Daoy (cell line): ENCODE measurements around the gene TRIM56. TPM values are rescaled to one million over a fixed set of nuclear protein-coding genes. Genes with fewer than 3 reads are reported as not detected.
"Not testable (repeated sequence)": the region's sequence is repeated elsewhere in the genome, so short reads cannot be mapped to it uniquely, and the experiment has no call there.

Experiments
- DNase-seq: peaks from one replicate; pipeline ENCODE4 v3.0.0-alpha.2; 2015; ENCODE audit warnings: low read depth
- total RNA-seq: library from RNA; depleted of rRNA; stranded (reverse); fragments of >200 nt; shearing (Covaris generic); gene quantifications from 2 replicates; pipeline ENCODE4 v1.2.3, GENCODE V29; 2014

TRIM56 gene
- total RNA-seq, 1 experiment from 2014 or later = 12.6 TPM

DNA sequence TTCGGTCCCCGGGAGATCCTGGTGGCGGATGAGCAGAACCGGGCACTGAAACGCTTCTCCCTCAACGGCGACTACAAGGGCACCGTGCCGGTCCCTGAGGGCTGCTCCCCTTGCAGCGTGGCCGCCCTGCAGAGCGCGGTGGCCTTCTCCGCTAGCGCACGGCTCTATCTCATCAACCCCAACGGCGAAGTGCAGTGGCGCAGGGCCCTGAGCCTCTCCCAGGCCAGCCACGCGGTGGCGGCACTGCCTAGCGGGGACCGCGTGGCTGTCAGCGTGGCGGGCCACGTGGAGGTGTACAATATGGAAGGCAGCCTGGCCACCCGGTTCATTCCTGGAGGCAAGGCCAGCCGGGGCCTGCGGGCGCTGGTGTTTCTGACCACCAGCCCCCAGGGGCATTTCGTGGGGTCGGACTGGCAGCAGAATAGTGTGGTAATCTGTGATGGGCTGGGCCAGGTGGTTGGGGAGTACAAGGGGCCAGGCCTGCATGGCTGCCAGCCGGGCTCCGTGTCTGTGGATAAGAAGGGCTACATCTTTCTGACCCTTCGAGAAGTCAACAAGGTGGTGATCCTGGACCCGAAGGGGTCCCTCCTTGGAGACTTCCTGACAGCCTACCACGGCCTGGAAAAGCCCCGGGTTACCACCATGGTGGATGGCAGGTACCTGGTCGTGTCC is 3.7 kb downstream of the TRIM56 start:
- DNase-seq = no peak

GRCh38 chr7:101089876-101090275 is 4.6 kb downstream of the TRIM56 start:
- no peak for DNase-seq

- not testable (repeated sequence) for DNase-seq
These were observed 7.1 kb downstream of the TRIM56 start for GRCh38 chr7:101092266-101092905.

- no peak for DNase-seq
These were observed 8.6 kb downstream of the TRIM56 start for GRCh38 chr7:101093906-101094305.

DNA sequence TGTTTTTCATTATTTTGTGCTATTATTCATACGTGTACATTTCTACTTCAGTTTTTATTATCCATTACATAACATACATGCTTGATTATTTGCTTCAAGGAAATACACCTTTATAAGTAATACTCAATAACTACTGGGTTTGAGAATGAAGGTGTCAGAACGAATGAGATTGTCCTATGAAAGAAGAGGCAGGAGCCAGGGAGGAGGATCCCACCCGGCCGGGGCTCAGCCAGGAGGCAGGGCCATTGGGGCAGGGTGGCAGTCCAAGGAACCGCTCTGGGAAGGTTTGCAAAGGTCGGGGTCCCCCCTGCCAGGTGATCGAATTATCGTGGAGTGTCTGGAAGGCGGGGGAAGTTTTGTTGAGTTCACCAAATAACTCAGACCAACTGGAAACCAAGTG is 9.1 kb downstream of the TRIM56 start:
- DNase-seq = no peak

DNA sequence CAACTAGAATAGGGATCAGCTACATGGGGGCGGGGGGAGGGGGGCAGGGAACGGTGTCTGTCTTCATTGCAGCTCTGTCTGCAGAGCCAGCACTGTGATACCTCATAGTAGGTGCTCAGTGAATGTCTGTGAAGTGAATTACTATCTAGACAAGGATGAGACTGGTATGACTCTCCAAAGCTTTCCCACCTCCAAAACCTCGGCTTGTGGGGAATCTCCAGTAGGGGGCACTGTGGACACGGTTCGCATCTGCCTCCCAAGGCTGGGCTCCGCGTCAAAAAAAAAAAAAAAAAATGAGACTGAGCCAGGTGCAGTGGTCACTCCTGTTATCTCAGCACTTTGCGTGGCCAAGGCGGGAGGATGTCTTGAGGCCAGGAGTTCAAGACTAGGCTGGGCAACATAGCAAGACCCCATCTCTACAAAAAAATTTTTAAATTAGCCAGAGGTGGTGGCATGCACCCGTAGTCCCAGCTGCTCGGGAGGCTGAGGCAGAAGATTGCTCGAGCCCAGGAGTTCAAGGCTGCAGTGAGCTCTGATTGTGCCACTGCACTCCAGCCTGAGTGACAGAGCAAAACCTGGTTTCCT is 9.6 kb downstream of the TRIM56 start:
- peak; percentile 82 for DNase-seq

DNA sequence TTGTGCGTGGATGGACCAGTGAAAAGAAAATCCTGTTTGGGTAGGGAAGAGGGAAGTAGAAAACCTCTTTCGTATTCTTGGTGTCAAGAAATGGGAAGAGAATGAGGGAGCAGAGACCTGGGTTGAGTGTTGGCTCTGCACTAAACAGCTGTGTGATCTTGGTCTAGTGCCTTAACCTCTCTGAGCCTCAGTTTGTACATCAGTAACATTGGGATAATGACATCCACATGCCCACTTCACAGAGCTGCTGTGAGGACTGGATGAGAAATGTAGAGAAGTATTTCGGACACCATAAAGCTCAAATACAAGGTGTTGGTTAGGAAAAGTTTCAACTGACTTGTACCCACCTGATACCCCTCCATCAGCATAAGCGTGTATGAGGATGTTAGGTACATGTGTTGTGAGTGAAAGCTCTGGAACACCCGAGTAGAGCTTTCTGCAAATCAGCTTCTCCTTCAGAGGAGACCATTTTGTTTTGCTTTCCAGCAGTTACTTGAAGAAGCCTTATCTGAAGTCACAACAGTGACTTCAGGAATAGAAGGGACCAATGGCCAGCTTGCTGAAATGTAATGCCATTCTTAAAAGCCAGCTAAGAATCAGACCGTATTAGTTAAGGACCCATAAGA is 11.2 kb downstream of the TRIM56 start:
- no peak for DNase-seq

DNA sequence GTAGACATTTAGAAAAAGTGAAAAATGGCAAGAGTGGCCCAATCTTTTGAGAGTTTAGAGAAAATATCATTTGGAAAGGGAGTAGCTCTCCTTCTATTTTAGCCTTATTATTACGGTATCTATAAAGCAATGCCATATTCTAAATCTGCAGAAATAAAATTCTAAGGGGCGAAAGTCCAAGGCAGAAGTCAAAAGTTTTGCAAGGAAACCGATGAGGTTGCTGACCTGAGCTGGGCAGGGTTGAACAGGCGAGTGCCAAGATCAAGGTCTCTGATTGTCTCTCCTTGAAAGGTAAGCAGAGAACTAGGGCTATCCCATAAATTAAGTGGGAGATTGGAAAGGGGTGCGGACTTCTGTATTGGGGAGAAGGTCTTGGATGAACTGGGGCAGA is 11.7 kb downstream of the TRIM56 start:
- no peak for DNase-seq

DNA sequence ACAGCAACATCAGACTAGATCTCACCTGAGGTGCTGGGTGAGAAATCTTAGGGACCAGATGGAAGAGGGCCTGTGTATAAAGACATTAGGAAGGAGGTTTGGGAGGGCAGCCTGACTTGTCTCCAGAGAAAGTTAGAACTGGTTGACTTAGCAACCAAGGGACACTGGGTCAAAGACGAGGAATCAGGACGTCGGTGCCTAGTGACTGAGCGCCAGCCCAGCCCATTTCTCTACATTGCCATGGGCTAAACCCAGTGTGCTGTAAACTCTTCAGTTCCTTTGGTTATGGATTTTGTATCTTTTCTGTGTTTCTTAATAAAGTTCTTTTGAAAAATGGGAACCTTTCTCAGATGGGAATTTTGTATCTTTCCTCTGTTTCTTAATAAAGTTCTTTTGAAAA is 12.3 kb downstream of the TRIM56 start:
- no peak for DNase-seq

GRCh38 chr7:101099969-101100781 is 14.9 kb downstream of the TRIM56 start:
- peak; percentile 100 for DNase-seq

GRCh38 chr7:101100858-101101847 is 15.9 kb downstream of the TRIM56 start:
- peak; percentile 65 for DNase-seq

- DNase-seq = no peak
These were observed 16.7 kb downstream of the TRIM56 start for GRCh38 chr7:101102026-101102425.

DNA sequence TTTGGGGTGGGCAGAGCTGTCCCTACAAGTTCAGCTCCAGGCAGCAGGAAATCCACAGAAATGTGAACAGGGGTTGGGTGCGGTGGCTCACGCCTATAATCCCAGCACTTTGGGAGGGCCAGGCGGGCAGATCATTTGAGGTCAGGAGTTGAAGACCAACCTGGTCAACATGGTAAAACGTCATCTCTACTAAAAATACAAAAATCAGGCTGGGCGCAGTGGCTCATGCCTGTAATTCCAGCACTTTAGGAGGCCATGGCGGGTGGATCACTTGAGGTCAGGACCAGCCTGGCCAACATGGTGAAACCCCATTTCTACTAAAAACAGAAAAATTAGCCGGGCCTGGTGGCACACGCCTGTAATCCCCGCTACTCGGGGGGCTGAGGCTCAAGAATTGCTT is 18.4 kb downstream of the TRIM56 start:
- not testable (repeated sequence) for DNase-seq

DNA sequence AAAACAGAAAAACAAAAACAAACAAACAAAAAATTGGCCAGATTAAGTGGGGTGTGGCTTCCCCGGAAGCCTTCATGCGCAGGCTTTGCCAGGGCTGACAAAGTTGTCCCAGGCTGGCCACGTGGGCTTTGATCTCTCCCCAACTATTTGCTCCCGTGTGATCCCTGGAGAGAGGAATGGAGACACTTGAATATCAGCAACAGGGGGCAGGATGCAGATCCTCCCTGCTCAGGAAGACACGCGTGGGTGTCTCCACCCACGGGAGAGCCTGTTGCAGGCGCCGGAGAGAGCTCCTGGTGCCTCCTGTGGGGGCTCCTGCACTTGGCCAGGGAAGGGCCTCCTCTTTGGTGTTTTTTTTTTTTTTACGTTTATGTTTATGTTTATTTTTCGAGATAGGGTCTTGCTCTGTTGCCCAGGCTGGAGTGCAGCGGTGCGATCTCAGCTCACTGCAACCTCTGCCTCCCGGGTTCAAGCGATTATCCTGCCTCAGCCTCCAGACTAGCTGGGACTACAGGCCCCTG is 19.0 kb downstream of the TRIM56 start:
- no peak for DNase-seq

DNA sequence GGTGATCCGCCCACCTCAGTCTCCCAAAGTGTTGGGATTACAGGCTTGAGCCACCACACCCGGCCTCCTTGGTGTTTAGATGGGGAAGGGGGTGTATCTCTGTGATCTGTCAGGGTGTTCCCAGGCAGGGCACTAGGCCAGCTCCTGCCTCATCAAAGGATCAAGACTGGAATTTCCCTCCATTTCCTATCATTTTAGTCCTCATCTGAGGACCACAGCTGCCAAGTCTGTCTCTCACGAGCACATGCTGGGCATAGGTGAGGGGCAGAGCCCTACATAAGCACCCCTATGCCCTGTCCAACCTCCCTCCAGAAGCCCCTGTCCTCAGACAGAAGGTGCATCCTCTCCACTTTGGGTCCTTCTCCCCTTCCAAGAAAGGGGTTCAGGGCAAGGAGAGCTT is 19.5 kb downstream of the TRIM56 start:
- peak; percentile 83 for DNase-seq

- not testable (repeated sequence) for DNase-seq
These were observed 20.0 kb downstream of the TRIM56 start for GRCh38 chr7:101105248-101105647.

DNA sequence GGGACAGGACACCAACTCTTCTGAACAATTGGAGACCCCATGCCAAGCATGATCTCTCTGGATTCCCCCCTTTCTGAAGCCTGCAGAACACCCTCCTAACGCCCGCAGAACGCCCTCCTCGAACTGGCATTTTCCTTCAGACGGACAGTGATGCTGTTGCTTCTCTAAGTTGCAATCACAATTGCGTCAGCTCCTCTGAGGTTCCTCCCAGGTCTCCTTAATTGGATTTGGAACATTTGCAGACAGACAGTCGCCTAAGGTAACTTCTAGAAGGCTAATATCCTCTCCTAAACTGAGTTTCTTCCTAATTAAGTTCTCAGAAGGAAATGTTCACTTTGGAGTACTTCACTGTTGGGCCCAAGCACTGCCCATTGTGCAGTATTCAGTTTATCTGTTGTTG is 21.1 kb downstream of the TRIM56 start:
- DNase-seq = no peak

- DNase-seq = peak; percentile 93
These were observed 23.1 kb downstream of the TRIM56 start for GRCh38 chr7:101108330-101108857.

- peak; percentile 90 for DNase-seq
These were observed 23.7 kb downstream of the TRIM56 start for GRCh38 chr7:101108961-101109360.

GRCh38 chr7:101109368-101109767 is 24.1 kb downstream of the TRIM56 start:
- DNase-seq = no peak
